Measurements from ENCODE around the gene SMARCB1. TPM values are rescaled to one million over a fixed set of nuclear protein-coding genes. Genes with fewer than 3 reads are reported as not detected.
"Not testable (repeated sequence)": the region's sequence is repeated elsewhere in the genome, so short reads cannot be mapped to it uniquely, and the experiment has no call there.

Gene SMARCB1
- total and polyA plus RNA-seq, 5 experiments from 2014 or later, result 33.3 to 55.5 (median 45.0) TPM

- ATAC-seq, H3K9me3 Mint-ChIP-seq, H3K4me1 Mint-ChIP-seq, H3K4me3 Mint-ChIP-seq, POLR2A ChIA-PET, DNase-seq, H3K27me3 Mint-ChIP-seq, H3K27ac Mint-ChIP-seq: not testable (repeated sequence)
- peaks cover 0 to 46% (median 16%) of the 10 kb centered on the region in 3 donors for H3K36me3 Mint-ChIP-seq
These were observed 77.9 kb downstream of the SMARCB1 start for GRCh38 chr22:23864499-23865154.

GRCh38 chr22:23868580-23868979, 81.8 kb downstream of the SMARCB1 start:
- ATAC-seq (no peak), DNase-seq (no peak)
- POLR2A ChIA-PET, result no interaction called here
- Mint-ChIP-seq H3K4me3 (no peak overlapping the region), H3K36me3 (peaks cover 0 to 59% (median 14%) of the 10 kb centered on the region in 3 donors), H3K4me1 (peaks cover 0 to 5% (median 1%) of the 10 kb centered on the region in 4 donors), H3K27me3 (no peaks in the 10 kb centered on the region), H3K9me3 (no peaks in the 10 kb centered on the region), H3K27ac (no peak overlapping the region)

GRCh38 chr22:23874871-23875270, 88.1 kb downstream of the SMARCB1 start:
- no peaks in the 10 kb centered on the region for H3K4me1 Mint-ChIP-seq
- H3K9me3 Mint-ChIP-seq, result no peaks in the 10 kb centered on the region
- ATAC-seq (no peak), DNase-seq (no peak)
- H3K36me3 Mint-ChIP-seq, result peaks cover 0 to 60% (median 8%) of the 10 kb centered on the region in 3 donors
- H3K4me3 Mint-ChIP-seq, result no peak overlapping the region
- no peaks in the 10 kb centered on the region for H3K27me3 Mint-ChIP-seq
- POLR2A ChIA-PET, result no interaction called here
- H3K27ac Mint-ChIP-seq, result no peak overlapping the region

- H3K4me3 Mint-ChIP-seq, result no peak overlapping the region
- no peak overlapping the region for H3K27ac Mint-ChIP-seq
- H3K36me3 Mint-ChIP-seq, result peaks cover 0 to 62% (median 8%) of the 10 kb centered on the region in 3 donors
- no peaks in the 10 kb centered on the region for H3K27me3 Mint-ChIP-seq
- DNase-seq (no peak), ATAC-seq (no peak)
- POLR2A ChIA-PET, result no interaction called here
- no peaks in the 10 kb centered on the region for H3K4me1 Mint-ChIP-seq
- no peaks in the 10 kb centered on the region for H3K9me3 Mint-ChIP-seq
These were observed 89.0 kb downstream of the SMARCB1 start for GRCh38 chr22:23875801-23876200.

GRCh38 chr22:23877566-23877965, 90.8 kb downstream of the SMARCB1 start:
- no peak for ATAC-seq
- POLR2A ChIA-PET, result no interaction called here
- H3K27me3 Mint-ChIP-seq, result no peaks in the 10 kb centered on the region
- no peaks in the 10 kb centered on the region for H3K9me3 Mint-ChIP-seq
- no peak overlapping the region for H3K4me3 Mint-ChIP-seq
- peaks cover 0 to 4% (median 0%) of the 10 kb centered on the region in 4 donors for H3K4me1 Mint-ChIP-seq
- H3K27ac Mint-ChIP-seq, result no peak overlapping the region
- peaks cover 0 to 59% (median 8%) of the 10 kb centered on the region in 3 donors for H3K36me3 Mint-ChIP-seq
- no peak for DNase-seq

GRCh38 chr22:23878219-23878618, 91.5 kb downstream of the SMARCB1 start:
- no peaks in the 10 kb centered on the region for H3K9me3 Mint-ChIP-seq
- no peaks in the 10 kb centered on the region for H3K27me3 Mint-ChIP-seq
- H3K4me1 Mint-ChIP-seq, result peaks cover 0 to 4% (median 0%) of the 10 kb centered on the region in 4 donors
- no peak overlapping the region for H3K27ac Mint-ChIP-seq
- ATAC-seq (no peak), DNase-seq (no peak)
- H3K4me3 Mint-ChIP-seq, result no peak overlapping the region
- POLR2A ChIA-PET, result no interaction called here
- H3K36me3 Mint-ChIP-seq, result peaks cover 0 to 56% (median 8%) of the 10 kb centered on the region in 3 donors

- Mint-ChIP-seq H3K4me1 (peaks cover 0 to 4% (median 0%) of the 10 kb centered on the region in 4 donors), H3K4me3 (no peak overlapping the region), H3K36me3 (peaks cover 0 to 33% (median 10%) of the 10 kb centered on the region in 3 donors), H3K27me3 (no peaks in the 10 kb centered on the region), H3K9me3 (no peaks in the 10 kb centered on the region), H3K27ac (peak overlapping the region in 1 of 10 donors; percentile 55)
- ATAC-seq, result no peak
- POLR2A ChIA-PET, result no interaction called here
- DNase-seq, result no peak
These were observed 95.6 kb downstream of the SMARCB1 start for GRCh38 chr22:23882370-23882769.

- Mint-ChIP-seq H3K4me1 (peaks cover 0 to 4% (median 0%) of the 10 kb centered on the region in 4 donors), H3K4me3 (no peak overlapping the region), H3K27ac (no peak overlapping the region), H3K36me3 (peaks cover 0 to 28% (median 8%) of the 10 kb centered on the region in 3 donors), H3K9me3 (no peaks in the 10 kb centered on the region), H3K27me3 (no peaks in the 10 kb centered on the region)
- POLR2A ChIA-PET, result interaction anchor here (0.6 to 1.0 kb wide), 2 partner anchors 10 to 37 kb away, joined by 3 read pairs; no protein-coding TSS in a partner anchor
- DNase-seq, result no peak
- ATAC-seq, result no peak
These were observed 96.9 kb downstream of the SMARCB1 start for GRCh38 chr22:23883658-23884057.

GRCh38 chr22:23884140-23884539, 97.4 kb downstream of the SMARCB1 start:
- no peaks in the 10 kb centered on the region for H3K9me3 Mint-ChIP-seq

More at GRCh38 chr22:23884140-23884539, 97.4 kb downstream of the SMARCB1 start:
- H3K27ac Mint-ChIP-seq, result no peak overlapping the region
- DNase-seq (no peak), ATAC-seq (no peak)
- H3K27me3 Mint-ChIP-seq, result no peaks in the 10 kb centered on the region
- peaks cover 0 to 25% (median 8%) of the 10 kb centered on the region in 3 donors for H3K36me3 Mint-ChIP-seq
- H3K4me3 Mint-ChIP-seq, result no peak overlapping the region
- peaks cover 0 to 4% (median 0%) of the 10 kb centered on the region in 4 donors for H3K4me1 Mint-ChIP-seq
- POLR2A ChIA-PET, result interaction anchor here (0.6 to 1.0 kb wide), 2 partner anchors 9 to 37 kb away, joined by 3 read pairs; no protein-coding TSS in a partner anchor

Other genes with a start within 250 kb of the SMARCB1 start
- gene IGLL1, start 206.7 kb upstream of the SMARCB1 start, total RNA-seq, result not detected
- not detected for gene IGLL1, start 206.7 kb upstream of the SMARCB1 start, polyA plus RNA-seq
- gene DRICH1, start 154.6 kb upstream of the SMARCB1 start, total RNA-seq, result 1 to 10 TPM; 1.5 to 1.8 TPM
- gene DRICH1, start 154.6 kb upstream of the SMARCB1 start, polyA plus RNA-seq, result not detected
- gene RGL4, start 96.0 kb upstream of the SMARCB1 start, total RNA-seq, result 10 to 100 TPM; 12.3 to 15.2 TPM
- gene RGL4, start 96.0 kb upstream of the SMARCB1 start, polyA plus RNA-seq, result 100 to 1,000 TPM in 2 of 3 donors, 10 to 100 TPM in 1; 90.7 to 115 (median 110) TPM
- 1 to 10 TPM; 6.9 to 7.0 TPM for gene ZNF70, start 35.9 kb upstream of the SMARCB1 start, total RNA-seq
- under 1 TPM; 0.20 to 0.57 (median 0.47) TPM for gene ZNF70, start 35.9 kb upstream of the SMARCB1 start, polyA plus RNA-seq
- gene VPREB3, start 32.5 kb upstream of the SMARCB1 start, total RNA-seq, result 1 to 10 TPM; 1.8 to 3.3 TPM
- under 1 TPM in 2 of 3 donors, not detected in 1; 0.80 to 0.92 TPM for gene VPREB3, start 32.5 kb upstream of the SMARCB1 start, polyA plus RNA-seq
- gene C22orf15, start 24.0 kb upstream of the SMARCB1 start, total RNA-seq, result 1 to 10 TPM; 4.1 to 5.4 TPM
- gene C22orf15, start 24.0 kb upstream of the SMARCB1 start, polyA plus RNA-seq, result 1 to 10 TPM in 1 of 3 donors, under 1 TPM in 2; 0.42 to 1.7 (median 0.81) TPM
- 10 to 100 TPM; 44.3 to 47.4 TPM for gene CHCHD10, start 19.0 kb upstream of the SMARCB1 start, total RNA-seq
- 10 to 100 TPM; 26.1 to 37.6 (median 36.0) TPM for gene CHCHD10, start 19.0 kb upstream of the SMARCB1 start, polyA plus RNA-seq
- 1 to 10 TPM; 3.8 TPM for gene MMP11, start 14.1 kb upstream of the SMARCB1 start, total RNA-seq
- gene MMP11, start 14.1 kb upstream of the SMARCB1 start, polyA plus RNA-seq, result 1 to 10 TPM; 2.1 to 6.5 (median 2.8) TPM
- gene DERL3, start 52.0 kb downstream of the SMARCB1 start, total RNA-seq, result 1 to 10 TPM; 1.7 to 2.0 TPM
- gene DERL3, start 52.0 kb downstream of the SMARCB1 start, polyA plus RNA-seq, result not detected
- gene SLC2A11, start 70.9 kb downstream of the SMARCB1 start, total RNA-seq, result 10 to 100 TPM; 22.7 to 23.6 TPM
- 1 to 10 TPM; 3.6 to 8.5 (median 6.3) TPM for gene SLC2A11, start 70.9 kb downstream of the SMARCB1 start, polyA plus RNA-seq
- gene MIF, start 107.4 kb downstream of the SMARCB1 start, total RNA-seq, result 100 to 1,000 TPM; 206 to 208 TPM
- gene MIF, start 107.4 kb downstream of the SMARCB1 start, polyA plus RNA-seq, result 1,000 to 10,000 TPM; 1,088 to 1,264 (median 1,247) TPM
- not detected for gene GSTT2B, start 174.2 kb downstream of the SMARCB1 start, total RNA-seq
- not detected for gene GSTT2B, start 174.2 kb downstream of the SMARCB1 start, polyA plus RNA-seq
- gene DDTL, start 179.9 kb downstream of the SMARCB1 start, total RNA-seq, result not detected
- 1 to 10 TPM in 2 of 3 donors, under 1 TPM in 1; 0.58 to 1.6 (median 1.3) TPM for gene DDTL, start 179.9 kb downstream of the SMARCB1 start, polyA plus RNA-seq
- 100 to 1,000 TPM in 1 of 2 experiments, 10 to 100 TPM in 1; 92.7 to 108 TPM for gene DDT, start 187.5 kb downstream of the SMARCB1 start, total RNA-seq
- 100 to 1,000 TPM; 111 to 152 (median 133) TPM for gene DDT, start 187.5 kb downstream of the SMARCB1 start, polyA plus RNA-seq
- not detected for gene GSTT2, start 193.2 kb downstream of the SMARCB1 start, total RNA-seq
- not detected for gene GSTT2, start 193.2 kb downstream of the SMARCB1 start, polyA plus RNA-seq
- gene GSTT4, start 218.5 kb downstream of the SMARCB1 start, total RNA-seq, result not detected
- gene GSTT4, start 218.5 kb downstream of the SMARCB1 start, polyA plus RNA-seq, result not detected
- gene CABIN1, start 224.3 kb downstream of the SMARCB1 start, total RNA-seq, result 100 to 1,000 TPM; 162 to 164 TPM
- gene CABIN1, start 224.3 kb downstream of the SMARCB1 start, polyA plus RNA-seq, result 10 to 100 TPM in 2 of 3 donors, 1 to 10 TPM in 1; 7.1 to 19.1 (median 12.5) TPM

All from naive thymus-derived CD8-positive, alpha-beta T cell (primary cell).